ENCODE data around the gene TMC5.
"Not testable (repeated sequence)": the region's sequence is repeated elsewhere in the genome, so short reads cannot be mapped to it uniquely, and the experiment has no call there.

- not testable (repeated sequence) for TF ChIP-seq CTCF, POLR2A (IDR thresholded peaks at IDR 0.05)
Measured at GRCh38 chr16:19391185-19391776, 26.4 kb upstream of the TMC5 start.
